GM18868 (cell line): ENCODE data around the gene PLCH1.
"Not testable (repeated sequence)": the region's sequence is repeated elsewhere in the genome, so short reads cannot be mapped to it uniquely, and the experiment has no call there.

Experiments used
- ATAC-seq: cut with Tn5 transposase; IDR thresholded peaks from one replicate; pipeline ENCODE4 v1.9.1; 2021; ENCODE audit warnings: mild to moderate bottlenecking, moderate library complexity; ENCODE audit not compliant: unreplicated experiment

Gene PLCH1

DNA sequence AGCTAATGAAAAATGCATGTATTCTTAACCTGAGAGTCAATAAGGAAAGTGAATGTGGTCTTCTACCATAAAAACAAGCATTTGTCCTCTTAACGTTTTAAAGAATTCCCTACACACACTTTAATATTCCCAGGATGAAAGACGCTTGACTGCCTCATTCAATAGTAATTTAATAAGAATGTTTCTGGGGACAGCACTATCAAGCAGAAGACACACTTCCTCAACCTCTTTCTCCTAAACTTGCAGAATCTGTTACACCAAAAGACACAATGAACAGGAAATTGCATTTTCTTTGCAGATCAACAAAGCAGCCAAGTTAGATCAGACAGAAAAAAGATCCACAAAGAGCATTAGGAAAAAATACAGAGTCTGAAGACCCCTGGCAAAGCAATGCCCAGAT lies 97.7 kb downstream of the PLCH1 start:
- no peak for ATAC-seq

DNA sequence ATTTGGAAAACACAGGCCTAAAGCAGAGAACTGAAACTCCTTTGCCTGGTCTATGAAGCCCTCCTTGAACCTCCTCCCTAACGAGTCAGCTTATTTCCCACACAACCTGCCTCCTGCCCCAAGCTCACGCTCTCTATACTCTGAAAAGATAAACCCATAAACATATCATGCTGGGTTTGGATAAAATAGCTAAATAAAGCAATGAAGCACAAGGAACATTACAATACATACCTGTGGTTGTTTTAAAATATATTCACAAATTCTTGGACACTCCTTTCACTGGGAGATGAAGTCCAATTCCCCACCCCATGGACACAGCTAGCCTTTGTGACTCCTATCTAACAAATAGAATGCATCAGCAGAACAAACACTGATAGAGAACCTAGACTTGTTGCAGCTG lies 98.2 kb downstream of the PLCH1 start:
- ATAC-seq = no peak

DNA sequence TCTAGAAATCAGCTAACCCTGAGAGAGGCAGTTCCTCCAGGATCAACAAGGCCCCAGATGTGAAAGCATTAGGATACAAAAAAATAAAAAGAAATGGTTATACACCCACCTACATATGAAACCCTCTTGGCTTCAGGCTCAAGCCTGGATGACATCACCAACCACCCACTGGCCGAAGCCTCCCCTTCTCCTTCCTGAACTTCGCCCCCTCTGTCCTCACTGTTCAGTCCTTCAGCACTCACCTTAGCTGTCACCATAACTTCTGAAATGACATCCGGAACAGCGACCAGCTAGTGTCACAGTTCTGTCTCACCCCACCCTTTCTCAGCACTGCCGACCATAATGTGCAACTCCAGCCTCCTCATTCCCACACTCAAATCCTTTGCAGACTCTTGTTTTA lies 98.7 kb downstream of the PLCH1 start:
- ATAC-seq = no peak

DNA sequence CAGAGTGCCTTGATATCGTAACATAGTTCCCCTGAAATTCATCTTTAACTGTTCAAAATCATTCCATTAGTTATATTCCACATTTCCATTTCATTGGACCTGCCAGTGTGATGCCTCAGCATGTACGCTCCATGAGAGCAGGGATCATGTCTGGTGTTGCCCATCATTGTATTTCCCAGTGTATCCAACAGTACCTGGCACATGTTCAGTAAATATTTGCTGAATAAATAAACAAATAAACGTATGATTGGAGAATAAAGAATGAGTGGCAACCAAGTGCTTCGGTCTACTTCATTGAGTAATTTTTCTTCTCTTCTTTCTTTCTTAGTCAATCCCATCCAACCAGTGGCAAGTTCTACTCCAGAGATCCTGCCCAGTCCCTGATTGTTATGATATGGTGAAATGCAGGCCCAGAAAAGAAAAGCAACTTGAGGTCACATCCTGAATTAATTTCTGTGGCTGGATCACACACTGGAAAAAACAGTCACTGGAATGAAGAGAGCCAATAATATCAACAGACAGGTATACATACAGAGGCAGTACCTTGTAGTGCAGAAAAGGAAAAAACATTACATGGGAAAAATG lies 101.2 kb downstream of the PLCH1 start:
- ATAC-seq = no peak

DNA sequence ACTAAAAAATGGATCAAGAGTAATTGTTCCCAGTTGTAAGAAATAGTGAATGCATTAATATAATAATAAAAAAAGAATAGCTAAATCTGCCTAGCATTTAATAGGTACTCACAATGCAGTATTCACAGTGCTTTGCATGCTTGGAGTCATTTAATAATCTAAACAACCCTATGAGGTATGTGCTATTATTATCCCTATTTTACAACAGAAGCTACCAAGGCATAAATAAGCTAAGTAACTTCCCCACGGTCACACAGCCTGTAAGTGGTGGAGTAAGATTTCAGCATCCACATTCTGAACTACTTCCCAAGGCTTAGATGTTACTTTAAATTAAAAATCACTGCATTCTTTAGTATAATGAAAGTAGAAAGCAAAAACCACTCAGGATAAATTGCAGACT lies 102.9 kb downstream of the PLCH1 start:
- ATAC-seq = no peak

DNA sequence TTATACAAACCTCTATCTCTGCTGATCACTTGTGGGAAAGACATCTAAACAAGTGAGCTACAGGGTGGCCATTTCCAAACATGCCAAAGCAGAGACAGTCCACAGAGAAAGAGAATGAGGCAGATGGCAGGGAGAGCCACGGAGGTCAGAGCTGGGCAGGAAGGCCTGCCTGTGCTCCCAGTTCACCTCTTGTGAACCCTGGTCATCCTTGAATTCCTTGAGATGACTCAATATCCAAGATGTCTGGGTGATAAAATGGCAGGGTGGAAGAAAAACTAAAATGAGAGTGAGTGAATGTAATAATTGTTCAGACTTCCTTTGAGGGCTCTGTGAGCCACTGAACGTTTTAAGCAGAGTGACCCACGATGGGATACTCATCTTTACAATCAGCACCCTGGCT lies 104.8 kb downstream of the PLCH1 start:
- no peak for ATAC-seq

DNA sequence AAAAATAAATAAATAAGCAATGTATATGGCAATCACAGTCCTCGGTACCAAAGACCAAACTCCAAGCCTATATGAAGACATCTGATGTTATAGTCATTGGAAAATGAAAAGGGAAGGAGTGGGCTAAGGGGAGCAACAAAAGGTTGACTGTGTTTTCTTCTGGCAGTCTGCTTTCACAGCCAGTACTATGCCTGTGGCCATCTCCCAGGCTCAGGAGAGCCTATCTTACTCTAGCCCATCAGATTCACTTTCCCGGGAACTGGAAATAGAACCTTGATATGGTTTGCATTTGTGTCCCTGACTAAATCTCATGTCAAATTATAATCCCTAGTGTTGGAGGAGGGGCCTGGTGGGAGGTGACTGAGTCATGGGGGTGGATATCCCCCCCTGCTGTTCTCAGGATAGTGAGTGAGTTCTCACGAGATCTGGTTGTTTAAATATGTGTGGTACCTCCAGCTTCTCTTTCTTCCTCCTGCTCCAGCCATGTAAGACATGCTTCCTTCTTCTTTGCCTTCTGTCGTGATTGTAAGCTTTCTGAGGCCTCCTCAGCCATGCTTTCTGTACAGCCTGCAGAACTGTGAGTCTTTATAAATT lies 105.3 kb downstream of the PLCH1 start:
- ATAC-seq = no peak

DNA sequence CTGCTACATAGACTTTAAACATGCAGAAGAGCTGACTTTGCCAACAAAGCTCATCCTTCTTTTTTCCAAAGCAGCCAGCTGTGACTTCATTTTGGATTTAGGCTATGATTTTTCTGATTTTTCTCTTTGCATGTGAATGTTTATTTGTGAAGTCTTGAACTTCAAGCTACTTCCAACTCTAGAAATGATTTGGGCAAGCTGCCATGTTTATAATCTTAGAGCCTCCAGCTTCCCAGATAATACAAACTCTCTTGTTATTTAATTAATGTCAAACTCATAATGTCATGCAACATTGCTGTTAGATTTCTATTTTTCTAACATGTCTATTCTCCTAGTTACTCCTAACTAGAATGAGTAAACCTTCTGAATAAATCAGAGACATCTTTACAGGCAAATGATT lies 106.4 kb downstream of the PLCH1 start:
- ATAC-seq = not testable (repeated sequence)

DNA sequence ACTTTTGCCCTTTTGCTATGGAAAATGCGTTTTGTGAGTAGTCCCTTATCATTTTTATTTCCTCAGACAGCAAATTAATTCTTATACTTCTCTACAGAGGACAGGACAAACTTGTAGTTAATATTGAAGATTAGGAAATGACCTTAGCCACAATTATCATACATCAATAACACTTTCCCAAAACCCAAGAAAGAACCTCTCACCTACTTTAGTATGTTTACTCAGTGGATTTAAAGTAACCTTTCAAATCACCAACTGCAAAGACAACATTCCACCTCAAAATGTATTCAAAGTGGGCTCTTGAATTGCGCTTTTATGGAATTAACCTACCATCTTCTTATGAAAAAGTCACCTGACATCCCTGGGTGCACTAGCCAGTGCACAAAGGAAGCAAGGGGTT lies 107.3 kb downstream of the PLCH1 start:
- no peak for ATAC-seq

DNA sequence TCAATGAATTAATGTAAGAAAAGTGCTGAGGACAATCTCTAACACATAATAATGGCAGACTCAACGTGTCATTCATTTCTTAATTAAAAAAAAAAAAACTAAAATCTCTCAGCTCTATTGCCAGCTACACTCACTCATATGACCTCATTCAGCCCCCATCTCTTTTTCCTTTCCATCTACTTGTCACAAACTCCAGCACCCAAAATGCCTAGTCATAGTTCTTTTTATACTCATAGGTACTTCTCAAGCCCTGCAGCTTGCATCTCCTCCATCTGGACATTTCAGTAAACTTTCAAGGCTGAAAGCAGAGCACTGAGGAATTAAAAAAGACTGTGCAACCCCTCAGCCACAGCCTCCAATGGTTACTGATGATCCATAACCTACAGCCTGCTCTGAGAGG lies 109.8 kb downstream of the PLCH1 start:
- ATAC-seq = no peak

DNA sequence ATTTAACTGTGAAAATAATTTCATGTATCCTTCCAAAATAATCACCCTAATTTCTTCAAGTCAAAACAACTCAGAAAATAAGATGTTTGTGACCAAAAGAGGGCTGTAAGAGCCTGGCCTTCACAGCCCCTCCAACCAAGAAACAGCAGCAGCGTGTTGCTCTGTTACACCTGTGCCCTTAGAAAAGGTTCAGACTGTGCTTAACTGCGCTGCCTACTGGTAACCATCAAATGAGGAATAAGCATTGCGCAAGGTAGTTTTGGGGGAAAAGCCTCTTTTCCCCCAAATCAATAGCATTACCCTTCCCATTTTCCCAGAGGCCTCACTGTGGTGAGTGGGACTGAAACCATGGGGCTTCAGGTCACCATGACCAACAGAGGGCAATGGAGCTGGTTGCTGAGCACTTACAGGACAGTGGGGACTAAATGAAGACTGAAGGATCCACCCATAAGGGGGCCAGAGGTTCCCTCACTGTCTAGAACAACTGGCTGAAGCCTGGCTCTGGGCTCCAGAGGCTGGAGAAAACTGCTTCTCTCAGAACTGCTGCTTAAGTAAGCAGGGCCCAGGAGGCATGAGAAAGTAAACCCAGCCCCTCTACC lies 110.7 kb downstream of the PLCH1 start:
- ATAC-seq = no peak

DNA sequence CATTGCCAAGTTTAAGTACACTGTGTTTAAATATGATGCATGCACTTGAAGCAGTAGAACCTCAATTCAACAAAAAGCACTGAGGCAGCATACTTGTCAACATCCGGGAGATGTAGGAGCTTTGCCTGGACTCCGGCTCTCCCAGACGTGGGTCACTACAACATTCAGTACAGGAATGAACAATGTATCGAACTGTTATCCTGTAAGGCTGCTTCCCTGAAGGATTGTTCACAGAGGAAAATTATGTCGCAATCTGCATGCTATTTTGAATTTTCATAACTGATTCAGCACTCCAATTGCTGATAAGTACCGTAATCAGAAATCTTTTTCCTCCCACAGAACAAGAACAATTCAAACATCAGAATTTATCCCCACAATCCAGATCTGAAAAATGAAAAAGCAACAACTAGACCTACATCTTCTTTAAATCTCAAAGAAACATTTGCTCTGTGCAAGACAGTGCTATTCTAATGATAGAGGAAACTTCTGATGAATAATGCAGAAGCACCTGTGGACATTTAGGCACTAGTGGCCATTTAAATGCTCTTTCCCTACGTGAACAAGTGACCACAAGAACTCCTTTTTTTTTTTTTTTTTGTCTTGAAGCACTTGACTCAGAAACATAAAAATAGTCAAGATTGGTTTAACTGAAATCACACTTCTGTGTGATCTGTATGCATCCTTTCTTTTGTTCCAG lies 113.4 kb downstream of the PLCH1 start:
- ATAC-seq = no peak

DNA sequence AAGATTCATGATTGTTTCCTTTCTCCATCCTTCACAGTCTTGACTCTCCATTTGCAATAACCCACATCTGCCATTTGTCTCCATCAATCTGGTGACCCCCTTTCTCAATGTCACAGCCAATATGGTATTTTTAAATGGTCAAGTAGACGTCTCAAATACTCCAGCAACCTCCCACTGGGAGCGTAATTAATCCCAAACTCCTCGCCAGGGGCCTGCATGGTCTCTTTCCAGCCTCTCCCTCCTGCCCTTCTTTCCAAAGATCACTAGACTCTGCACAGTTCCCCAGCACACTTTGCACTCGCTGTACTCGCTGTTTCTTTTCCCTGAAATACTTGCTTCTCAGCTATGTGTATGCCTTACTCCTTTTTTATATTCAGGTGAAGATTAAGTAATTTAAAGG lies 115.3 kb downstream of the PLCH1 start:
- ATAC-seq = no peak

DNA sequence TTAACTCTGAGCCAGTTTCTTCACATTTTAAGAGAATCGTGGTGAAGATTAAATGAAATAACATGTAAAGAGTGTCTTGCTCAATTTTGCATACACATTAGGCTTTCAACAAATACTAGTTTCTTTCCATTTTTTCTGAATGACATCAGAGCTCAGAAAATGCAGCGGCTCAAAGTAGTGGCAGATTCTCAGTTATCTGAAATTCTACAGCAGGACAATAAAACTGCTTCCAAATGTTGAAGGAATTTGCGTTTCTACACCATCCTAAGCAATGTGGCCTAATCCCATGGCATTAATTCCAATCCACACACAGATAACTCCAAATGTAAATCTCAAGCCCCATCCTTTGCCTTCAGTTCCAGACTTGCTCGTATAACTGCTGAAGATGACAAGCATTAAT lies 115.8 kb downstream of the PLCH1 start:
- ATAC-seq = no peak

DNA sequence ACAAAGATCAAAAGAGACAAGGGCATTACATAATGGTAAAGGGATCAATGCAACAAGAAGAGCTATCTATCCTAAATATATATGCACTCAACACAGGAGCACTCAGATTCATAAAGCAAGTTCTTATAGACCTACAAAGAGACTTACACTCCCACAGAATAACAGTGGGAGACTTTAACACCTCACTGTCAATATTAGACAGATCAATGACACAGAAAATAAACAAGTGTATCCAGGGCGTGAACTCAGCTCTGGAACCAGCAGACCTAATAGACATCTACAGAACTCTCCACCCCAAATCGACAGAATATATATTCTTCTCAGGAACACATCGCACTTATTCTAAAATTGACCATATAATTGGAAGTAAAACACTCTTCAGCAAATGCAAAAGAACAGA lies 122.2 kb downstream of the PLCH1 start:
- not testable (repeated sequence) for ATAC-seq

DNA sequence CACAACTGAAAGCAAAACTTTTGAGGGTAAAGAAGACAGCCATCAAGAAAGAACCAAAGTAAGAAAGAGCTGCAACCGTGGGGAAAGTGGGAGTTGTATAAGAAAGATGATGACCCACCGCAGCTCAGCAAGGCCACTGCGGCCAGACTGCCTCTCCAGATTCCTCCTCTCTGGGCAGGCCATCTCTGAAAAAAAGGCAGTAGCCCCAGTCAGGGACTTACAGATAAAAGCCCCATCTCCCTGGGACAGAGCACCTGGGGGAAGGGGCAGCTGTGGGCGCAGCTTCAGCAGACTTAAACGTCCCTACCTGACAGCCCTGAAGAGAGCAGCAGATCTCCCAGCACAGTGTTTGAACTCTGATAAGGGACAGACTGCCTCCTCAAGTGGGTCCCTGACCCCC lies 124.3 kb downstream of the PLCH1 start:
- not testable (repeated sequence) for ATAC-seq

DNA sequence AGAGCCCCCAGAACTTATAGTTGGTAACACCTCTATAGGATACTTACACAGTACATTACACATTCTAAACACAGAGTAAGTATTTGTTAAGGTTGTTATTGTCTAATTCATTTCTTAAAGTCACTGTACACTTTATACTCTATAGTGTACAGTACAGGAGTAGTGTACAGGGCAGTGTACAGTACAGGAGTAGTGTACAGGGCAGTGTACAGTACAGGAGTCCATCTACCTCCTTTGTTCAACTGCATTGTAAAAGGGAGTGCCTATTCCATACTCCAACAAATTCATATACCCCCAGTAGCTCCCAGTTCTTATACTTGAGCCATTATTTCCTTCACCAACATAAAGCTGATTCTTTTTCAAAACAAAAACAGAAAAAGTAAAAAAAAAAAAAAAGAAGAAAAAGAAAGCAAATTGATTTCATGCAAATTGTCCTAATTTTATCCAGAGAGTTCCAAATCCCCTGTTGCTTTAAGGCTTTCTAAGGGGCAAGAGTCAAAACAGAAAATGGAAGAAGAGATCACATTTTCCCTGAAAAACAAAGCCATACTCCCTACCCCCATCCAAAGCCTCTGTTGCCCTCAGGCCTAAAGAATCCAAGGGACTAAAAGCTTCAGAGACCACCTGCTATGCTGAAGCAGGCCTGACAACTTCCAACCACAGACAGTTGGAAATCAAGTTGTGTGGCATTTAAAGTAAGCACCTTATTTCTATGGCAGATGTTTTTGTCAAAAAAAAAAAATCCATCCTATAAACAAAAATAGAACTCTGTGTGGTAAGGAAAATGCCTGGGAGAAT lies 125.6 kb downstream of the PLCH1 start:
- ATAC-seq = no peak

DNA sequence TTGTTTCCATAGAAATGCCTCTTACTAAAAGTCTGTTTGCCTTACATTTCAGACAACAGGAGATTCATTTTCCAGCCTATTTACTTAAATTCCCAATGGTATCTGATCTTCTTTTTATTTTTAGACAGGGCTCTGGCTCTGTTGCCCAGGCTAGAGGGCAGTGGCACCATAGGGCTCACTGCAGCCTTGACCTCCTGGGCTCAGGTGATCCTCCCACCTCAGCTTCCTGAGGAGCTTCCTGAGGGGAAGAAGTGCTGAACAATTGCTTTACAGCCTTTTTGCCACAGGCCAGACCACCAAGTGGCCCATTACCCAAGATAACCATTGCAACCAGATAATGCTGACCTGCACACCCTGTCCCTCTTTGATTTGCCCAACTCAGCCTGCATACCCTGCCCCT lies 126.3 kb downstream of the PLCH1 start:
- ATAC-seq = no peak

DNA sequence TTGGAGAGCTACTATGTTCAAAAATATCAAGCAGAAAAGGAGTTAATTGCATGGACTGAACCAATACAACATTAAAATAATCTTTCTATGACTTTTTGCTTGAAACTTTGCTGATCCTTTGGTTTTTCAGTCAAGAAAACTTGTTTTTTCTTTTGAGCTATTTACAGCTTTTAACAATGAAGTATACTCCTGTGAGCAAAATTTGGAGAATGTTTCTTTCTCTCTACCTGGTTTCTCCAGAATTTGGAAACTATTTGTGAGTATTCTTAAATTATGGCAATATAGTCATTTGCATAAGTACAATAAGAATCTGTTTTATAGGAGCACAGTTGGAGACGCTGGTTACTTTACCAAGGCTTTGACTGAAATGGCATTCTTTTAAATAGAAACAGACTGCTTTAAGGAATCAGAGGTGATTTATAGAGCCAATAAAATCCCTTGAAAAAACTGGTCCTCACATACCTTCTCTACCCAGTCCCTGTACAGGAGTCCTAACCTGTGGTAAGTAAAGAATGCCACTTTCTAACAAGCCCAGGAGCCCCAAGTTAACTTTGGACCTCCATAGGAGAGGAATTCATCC lies 127.4 kb downstream of the PLCH1 start:
- ATAC-seq = no peak

DNA sequence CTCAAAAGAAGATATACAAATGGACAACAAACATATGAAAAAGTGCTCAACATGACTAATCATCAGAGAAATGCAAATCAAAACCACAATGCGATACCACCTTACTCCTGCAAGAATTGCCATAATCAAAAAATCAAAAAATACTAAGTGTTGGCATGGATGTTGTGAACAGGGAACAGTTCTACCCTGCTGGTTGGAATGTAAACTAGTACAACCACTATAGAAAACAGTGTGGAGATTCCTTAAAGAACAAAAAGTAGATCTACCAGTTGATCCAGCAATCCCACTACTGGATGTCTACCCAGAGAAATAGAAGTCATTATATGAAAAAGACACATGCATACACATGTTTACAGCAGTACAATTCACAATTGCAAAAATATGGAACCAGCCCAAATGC lies 129.7 kb downstream of the PLCH1 start:
- ATAC-seq = not testable (repeated sequence)

DNA sequence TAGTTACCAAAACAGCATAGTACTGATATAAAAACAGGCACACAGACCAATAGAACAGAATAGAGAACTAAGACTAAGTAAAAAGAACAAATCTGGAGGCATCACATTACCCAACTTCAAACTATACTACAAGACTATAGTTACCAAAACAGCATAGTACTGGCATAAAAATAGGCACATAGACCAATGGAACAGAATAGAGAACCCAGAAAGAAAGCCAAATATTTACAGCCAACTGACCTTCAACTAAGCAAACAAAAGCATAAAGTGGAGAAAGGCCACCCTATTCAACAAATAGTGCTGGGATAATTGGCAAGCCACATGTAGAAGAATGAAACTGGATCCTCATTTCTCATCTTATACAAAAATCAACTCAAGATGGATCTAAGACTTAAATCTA lies 130.5 kb downstream of the PLCH1 start:
- not testable (repeated sequence) for ATAC-seq
